GM21515 (cell line): Measurements from ENCODE around the gene SHISAL2A.

Source experiments
- ATAC-seq: cut with Tn5 transposase; IDR thresholded peaks from one replicate; pipeline ENCODE4 v1.9.1; 2021; ENCODE audit not compliant: unreplicated experiment

SHISAL2A gene

DNA sequence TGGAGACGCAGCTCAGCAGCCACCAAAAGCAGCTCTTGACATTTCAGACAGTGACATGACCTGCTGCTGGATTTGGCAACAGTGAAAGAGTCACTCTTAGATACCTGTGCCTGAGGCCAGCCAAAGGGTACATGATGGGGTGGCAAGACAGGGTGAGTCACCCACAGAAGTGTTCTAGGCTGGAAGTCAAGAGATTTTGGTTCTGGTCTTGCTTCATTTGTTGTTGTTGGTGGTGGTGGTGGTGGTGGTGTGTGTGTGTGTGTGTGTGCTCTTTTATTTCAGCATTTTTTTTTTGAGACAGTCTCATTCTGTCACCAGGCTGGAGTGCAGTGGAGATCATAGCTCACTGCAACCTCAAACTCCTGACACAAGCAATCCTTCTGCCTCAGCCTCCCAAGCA is 25.8 kb downstream of the SHISAL2A start:
- no peak for ATAC-seq

GRCh38 chr1:52659356-52659755 is 26.4 kb downstream of the SHISAL2A start:
- peak; percentile 55 for ATAC-seq

DNA sequence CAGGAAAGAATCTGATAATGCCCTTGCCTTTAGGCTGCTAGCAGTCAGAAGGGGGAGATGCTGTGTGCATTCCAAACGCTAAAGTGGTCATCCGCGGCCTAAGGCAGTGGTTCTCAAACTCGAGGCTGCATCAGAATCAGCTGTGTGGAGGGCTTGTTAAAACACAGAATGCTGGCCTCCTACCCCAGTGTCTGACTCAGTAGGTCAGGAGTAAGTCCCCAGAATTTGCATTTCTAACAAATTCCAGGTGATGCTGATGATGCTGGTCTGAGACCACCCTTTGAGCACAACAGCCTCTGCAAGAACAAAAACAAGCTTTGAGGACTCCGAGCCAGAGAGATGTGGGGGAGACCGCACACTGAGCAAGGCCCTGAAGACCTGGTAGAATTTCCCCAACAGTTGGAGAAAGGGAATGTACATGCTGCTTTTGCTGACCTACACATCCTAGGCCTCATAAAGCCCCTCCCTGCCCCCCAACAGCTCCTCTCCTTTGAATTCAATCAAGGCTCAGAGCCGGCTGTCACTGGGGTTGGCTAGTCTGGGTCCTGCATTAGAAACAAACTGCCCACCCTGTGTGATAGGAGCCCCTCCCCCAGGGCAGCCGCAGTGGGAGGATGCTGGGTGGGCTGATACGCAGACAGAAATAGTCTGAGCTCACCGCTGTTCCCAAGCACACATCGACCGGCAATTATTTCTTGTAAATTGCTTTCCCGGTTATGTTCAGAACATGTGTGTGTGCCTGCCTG is 27.1 kb downstream of the SHISAL2A start:
- ATAC-seq: no peak

DNA sequence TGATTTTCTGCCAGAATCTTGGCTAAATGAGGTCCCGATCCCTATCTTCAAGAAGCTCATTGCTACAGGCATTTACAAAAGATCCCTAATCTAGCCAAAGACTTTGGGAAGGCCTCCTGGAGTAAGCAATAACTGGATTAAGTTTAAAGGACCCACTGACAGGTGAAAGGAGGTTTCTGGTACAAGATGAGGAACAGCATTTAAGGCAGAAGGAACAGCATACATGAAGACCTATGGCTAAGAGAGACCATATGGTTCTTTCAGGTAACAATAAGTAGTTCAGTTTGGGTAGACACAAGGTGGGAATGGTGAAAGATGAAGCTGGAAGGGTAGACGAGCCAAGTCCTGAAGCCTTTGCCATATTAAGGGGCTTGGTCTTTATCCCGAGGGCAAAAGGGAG is 27.8 kb downstream of the SHISAL2A start:
- no peak for ATAC-seq

- ATAC-seq: no peak
Measured at GRCh38 chr1:52662645-52663313, 29.8 kb downstream of the SHISAL2A start.

DNA sequence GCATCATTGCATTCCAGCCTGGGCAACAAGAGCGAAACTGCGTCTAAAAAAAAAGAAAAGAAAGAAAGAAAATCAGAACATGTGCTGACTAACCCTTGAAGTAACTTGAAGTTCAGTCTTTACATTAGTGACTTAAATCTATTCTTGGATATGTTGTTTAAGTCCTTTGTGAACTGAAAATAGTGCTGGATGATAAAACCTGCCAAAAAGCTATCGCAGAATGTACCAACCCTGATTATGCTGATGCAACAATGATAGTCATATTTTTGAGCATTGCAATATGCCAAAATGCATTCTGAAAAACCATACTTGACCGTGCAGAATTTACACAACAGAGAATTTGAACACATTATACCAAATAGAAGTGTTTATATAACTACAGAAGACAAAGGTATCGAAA is 30.7 kb downstream of the SHISAL2A start:
- no peak for ATAC-seq

DNA sequence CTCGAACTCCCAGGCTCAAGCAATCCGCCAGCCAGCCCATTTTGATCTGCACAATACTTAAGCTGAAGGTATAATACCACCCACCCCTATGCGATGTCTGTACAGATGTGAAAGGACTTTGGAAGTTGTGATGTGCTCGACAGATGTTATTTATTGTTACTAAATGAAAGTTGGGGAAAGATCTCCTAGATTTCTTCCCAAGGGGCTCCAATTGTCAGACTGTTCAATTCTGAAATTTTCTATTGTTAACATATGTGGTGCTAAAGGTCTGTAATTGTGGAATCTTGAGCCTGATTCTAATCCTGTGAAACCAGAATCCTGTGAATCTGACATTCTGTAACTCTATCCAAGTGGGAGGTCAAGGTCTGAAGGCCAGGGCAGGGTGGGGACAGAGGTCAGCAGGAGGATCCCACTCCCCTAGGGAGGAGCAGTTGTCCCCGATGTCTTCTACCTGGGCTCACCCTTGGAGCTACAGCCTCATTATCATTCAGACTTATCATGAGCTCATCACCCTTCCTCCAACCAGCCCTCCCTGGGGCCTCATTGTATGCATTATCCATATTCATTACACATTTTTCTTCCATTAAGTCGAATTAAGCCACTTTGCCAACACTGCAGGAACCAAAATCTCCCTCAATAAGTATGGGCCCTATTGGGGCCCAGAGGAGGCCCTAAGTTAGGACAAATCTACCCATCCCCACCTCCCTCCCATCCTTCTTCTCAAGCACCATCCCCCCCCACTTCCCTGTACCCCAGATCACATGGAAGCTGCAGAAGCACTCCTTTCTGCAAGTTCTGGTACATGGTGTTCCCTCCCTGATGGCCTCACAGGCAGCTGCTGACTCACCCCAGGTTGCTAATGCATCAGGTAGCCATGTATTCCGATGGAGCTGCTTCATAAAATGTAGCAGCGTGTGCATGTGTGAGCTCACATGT is 32.3 kb downstream of the SHISAL2A start:
- no peak for ATAC-seq

- ATAC-seq: no peak
Measured at GRCh38 chr1:52667290-52667689, 34.3 kb downstream of the SHISAL2A start.

DNA sequence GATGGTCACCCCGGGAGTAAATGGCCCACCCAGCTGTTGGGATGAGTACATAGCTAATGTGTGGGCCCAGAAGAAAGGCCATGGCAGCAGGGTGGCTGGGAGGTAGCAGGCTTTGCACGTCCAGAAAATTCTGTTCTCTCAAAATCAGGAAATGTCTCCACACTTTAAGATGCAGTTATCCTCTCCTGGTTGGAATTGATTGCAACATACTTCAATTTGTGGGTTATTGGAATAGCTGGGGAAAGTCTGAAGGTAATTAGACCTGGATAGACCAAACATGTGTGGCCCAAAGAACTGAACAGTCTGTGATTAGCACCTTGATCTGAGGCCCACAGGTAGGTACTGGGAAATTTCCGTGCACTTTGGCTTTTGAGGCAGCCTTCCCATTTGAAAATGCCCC is 35.0 kb downstream of the SHISAL2A start:
- no peak for ATAC-seq

GRCh38 chr1:52668711-52669110 is 35.7 kb downstream of the SHISAL2A start:
- no peak for ATAC-seq

- no peak for ATAC-seq
Measured at GRCh38 chr1:52669696-52670095, 36.7 kb downstream of the SHISAL2A start.

- ATAC-seq: no peak
Measured at GRCh38 chr1:52670604-52671003, 37.6 kb downstream of the SHISAL2A start.

- no peak for ATAC-seq
Measured at GRCh38 chr1:52672946-52673345, 40.0 kb downstream of the SHISAL2A start.

DNA sequence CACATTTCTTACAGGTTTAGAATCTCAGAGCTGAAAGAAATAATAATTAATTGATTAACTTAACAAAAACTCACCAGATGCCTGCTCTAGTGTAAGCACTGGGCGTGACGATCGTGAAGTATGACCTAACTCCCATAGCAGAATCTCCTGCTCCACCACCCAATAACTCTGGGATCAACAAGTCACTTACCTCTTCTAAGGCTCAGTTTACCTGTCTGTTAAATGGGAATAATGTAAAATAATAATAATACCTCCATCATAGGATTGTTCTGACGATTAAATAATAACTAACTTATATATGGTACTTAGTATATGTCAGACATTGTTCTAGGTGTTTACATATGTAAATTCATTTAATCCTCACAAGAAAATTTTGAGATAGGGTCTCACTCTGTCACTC is 40.5 kb downstream of the SHISAL2A start:
- ATAC-seq: no peak

- no peak for ATAC-seq
Measured at GRCh38 chr1:52674497-52675384, 41.8 kb downstream of the SHISAL2A start.

GRCh38 chr1:52676249-52676903 is 43.4 kb downstream of the SHISAL2A start:
- ATAC-seq: no peak

GRCh38 chr1:52677076-52677806 is 44.3 kb downstream of the SHISAL2A start:
- no peak for ATAC-seq

- ATAC-seq: no peak
Measured at GRCh38 chr1:52679048-52679447, 46.1 kb downstream of the SHISAL2A start.

- no peak for ATAC-seq
Measured at GRCh38 chr1:52679498-52679897, 46.5 kb downstream of the SHISAL2A start.
